Mesenchymal stem cell (in vitro differentiated cells and primary cell): ENCODE results near the gene GLI1.

Experiments
- DNase-seq: peaks from one replicate; pipeline ENCODE4 v3.0.0-alpha.2; 2013
- H2AFZ ChIP-seq: one replicate; pipeline ENCODE4 v1.6.1; 2013; ENCODE audit warnings: low read depth, mild to moderate bottlenecking, control low read depth, inconsistent platforms, low read length, moderate library complexity
- H2AK5ac ChIP-seq: 2 replicates; pipeline ENCODE4 v1.6.1; 2013; ENCODE audit warnings: low read length, moderate library complexity, mild to moderate bottlenecking, inconsistent platforms; ENCODE audit not compliant: severe bottlenecking
- H2BK120ac ChIP-seq: one replicate; pipeline ENCODE4 v1.6.1; 2013; ENCODE audit warnings: low read depth, mild to moderate bottlenecking, inconsistent platforms, low read length, moderate library complexity
- H2BK12ac ChIP-seq, 2 experiments: one replicate each; pipeline ENCODE4 v1.6.1; 2013; ENCODE audit warnings: inconsistent platforms in 2 of 2, low read length in 2 of 2, mild to moderate bottlenecking in 2 of 2, moderate library complexity in 2 of 2, control low read depth in 1 of 2
- H2BK15ac ChIP-seq: one replicate; pipeline ENCODE4 v1.6.1; 2013; ENCODE audit warnings: mild to moderate bottlenecking, low read depth, inconsistent platforms; ENCODE audit not compliant: poor library complexity, severe bottlenecking
- H2BK5ac ChIP-seq: 2 replicates; pipeline ENCODE4 v1.6.1; 2013; ENCODE audit warnings: low read depth, mild to moderate bottlenecking, low read length, control low read depth, inconsistent platforms; ENCODE audit not compliant: poor library complexity, severe bottlenecking
- H3K14ac ChIP-seq, 2 experiments: one replicate each; pipeline ENCODE4 v1.6.1; 2013; ENCODE audit warnings: inconsistent platforms in 2 of 2, low read length in 2 of 2, control low read depth in 1 of 2, mild to moderate bottlenecking in 1 of 2, moderate library complexity in 1 of 2
- H3K18ac ChIP-seq, 2 experiments: one replicate each; pipeline ENCODE4 v1.6.1; 2013; ENCODE audit warnings: inconsistent platforms in 2 of 2, low read length in 2 of 2, control low read depth in 1 of 2, low read depth in 1 of 2, mild to moderate bottlenecking in 1 of 2
- H3K23ac ChIP-seq, 2 experiments: one replicate each; pipeline ENCODE4 v1.6.1; 2013; ENCODE audit warnings: inconsistent platforms in 2 of 2, low read length in 2 of 2, mild to moderate bottlenecking in 2 of 2, moderate library complexity in 2 of 2, control low read depth in 1 of 2
- H3K27ac ChIP-seq: 2 replicates; pipeline ENCODE4 v1.5.1; 2013; ENCODE audit warnings: mild to moderate bottlenecking, moderate library complexity, low read length, control low read depth, inconsistent platforms; ENCODE audit not compliant: poor library complexity, severe bottlenecking
- H3K27me3 ChIP-seq, 2 experiments: 2 replicates each; pipeline versions ENCODE4 v1.6.1 to v1.7.0; 2013; ENCODE audit warnings: low read length in 2 of 2, mild to moderate bottlenecking in 2 of 2, moderate library complexity in 2 of 2, control low read depth in 1 of 2, inconsistent platforms in 1 of 2; ENCODE audit not compliant: control insufficient read depth in 1 of 2, insufficient read depth in 1 of 2
- H3K36me3 ChIP-seq, 2 experiments: 2 replicates each; pipeline versions ENCODE4 v1.6.1 to v1.7.0; 2013; ENCODE audit warnings: low read length in 2 of 2, control low read depth in 1 of 2, inconsistent platforms in 1 of 2, low read depth in 1 of 2, mild to moderate bottlenecking in 1 of 2; ENCODE audit not compliant: insufficient read depth in 2 of 2, control insufficient read depth in 1 of 2
- H3K4ac ChIP-seq, 2 experiments: one replicate each; pipeline ENCODE4 v1.6.1; 2013; ENCODE audit warnings: inconsistent platforms in 2 of 2, low read length in 2 of 2, mild to moderate bottlenecking in 2 of 2, moderate library complexity in 2 of 2, control low read depth in 1 of 2, low read depth in 1 of 2
- H3K4me1 ChIP-seq: 2 replicates; pipeline ENCODE4 v1.6.1; 2013; ENCODE audit warnings: low read depth, low read length, control low read depth; ENCODE audit not compliant: control insufficient read depth, insufficient read depth
- H3K4me2 ChIP-seq: 2 replicates; pipeline ENCODE4 v1.6.1; 2013; ENCODE audit warnings: low read length, mild to moderate bottlenecking, inconsistent platforms; ENCODE audit not compliant: poor library complexity, severe bottlenecking
- H3K4me3 ChIP-seq, 2 experiments: 2 replicates each; pipeline versions ENCODE4 v1.5.1 to v1.7.0; 2013; ENCODE audit warnings: low read length in 2 of 2, mild to moderate bottlenecking in 2 of 2, control low read depth in 1 of 2, low read depth in 1 of 2; ENCODE audit not compliant: insufficient read depth in 1 of 2
- H3K79me1 ChIP-seq: replicated peaks from 2 replicates; pipeline ENCODE4 v1.6.1; 2013; ENCODE audit warnings: mild to moderate bottlenecking, control low read depth, low read length, inconsistent platforms; ENCODE audit not compliant: poor library complexity, severe bottlenecking
- H3K9ac ChIP-seq: 2 replicates; pipeline ENCODE4 v1.7.0; 2013; ENCODE audit warnings: mild to moderate bottlenecking, low read length, moderate library complexity
- H3K9me3 ChIP-seq: 2 replicates; pipeline ENCODE4 v1.7.0; 2013; ENCODE audit warnings: mild to moderate bottlenecking, low read length; ENCODE audit not compliant: control insufficient read depth
- H4K8ac ChIP-seq: one replicate; pipeline ENCODE4 v1.6.1; 2013; ENCODE audit warnings: inconsistent platforms, mild to moderate bottlenecking, low read length, moderate library complexity
- H4K91ac ChIP-seq: one replicate; pipeline ENCODE4 v1.6.1; 2013; ENCODE audit warnings: mild to moderate bottlenecking, low read length, inconsistent platforms
- WGBS: methylation state at CpG from one replicate; pipeline ENCODE4 v1.1.7; 2013; ENCODE audit warnings: mixed read lengths; 5-methylcytosine and 5-hydroxymethylcytosine counted together

Gene GLI1

DNA sequence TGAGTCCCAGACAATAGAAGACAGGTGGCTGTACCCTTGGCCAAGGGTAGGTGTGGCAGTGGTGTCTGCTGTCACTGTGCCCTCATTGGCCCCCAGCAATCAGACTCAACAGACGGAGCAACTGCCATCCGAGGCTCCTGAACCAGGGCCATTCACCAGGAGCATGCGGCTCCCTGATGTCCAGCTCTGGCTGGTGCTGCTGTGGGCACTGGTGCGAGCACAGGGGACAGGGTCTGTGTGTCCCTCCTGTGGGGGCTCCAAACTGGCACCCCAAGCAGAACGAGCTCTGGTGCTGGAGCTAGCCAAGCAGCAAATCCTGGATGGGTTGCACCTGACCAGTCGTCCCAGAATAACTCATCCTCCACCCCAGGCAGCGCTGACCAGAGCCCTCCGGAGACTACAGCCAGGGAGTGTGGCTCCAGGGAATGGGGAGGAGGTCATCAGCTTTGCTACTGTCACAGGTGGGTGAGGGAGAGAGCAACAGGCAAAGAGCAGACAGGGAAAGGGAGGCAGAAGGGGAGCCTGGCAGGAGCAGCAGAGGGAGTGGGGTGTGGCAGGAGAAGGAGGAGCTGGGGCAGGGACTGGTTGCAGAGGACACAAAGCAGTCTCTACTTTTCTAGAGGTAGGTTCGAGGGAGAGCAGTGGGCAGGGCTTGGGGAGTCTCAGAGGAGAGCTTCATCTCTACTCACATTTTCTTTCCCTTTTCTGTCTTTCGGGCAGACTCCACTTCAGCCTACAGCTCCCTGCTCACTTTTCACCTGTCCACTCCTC, 4.0 kb upstream of the GLI1 start:
- Histone ChIP-seq H3K36me3 (no peaks in the 10 kb centered on the region), H3K4me3 (no peak overlapping the region), H4K8ac (no peak overlapping the region), H3K4me2 (peak overlapping the region; percentile 17), H4K91ac (no peak overlapping the region), H3K9ac (no peak overlapping the region), H3K18ac (peak overlapping the region in 1 of 2 experiments; percentile 11), H3K14ac (peak overlapping the region in 1 of 2 experiments; percentile 29), H3K9me3 (no peaks in the 10 kb centered on the region), H3K27ac (no peak overlapping the region), H3K27me3 (peaks cover 5 to 10% of the 10 kb centered on the region in 2 experiments), H2AK5ac (no peak overlapping the region), H2BK120ac (no peak overlapping the region), H3K23ac (no peak overlapping the region), H3K79me1 (no peaks in the 10 kb centered on the region), H2BK15ac (peak overlapping the region; percentile 29), H3K4me1 (peaks cover 29% of the 10 kb centered on the region), H2AFZ (no peak overlapping the region), H2BK12ac (peak overlapping the region in 1 of 2 experiments; percentile 73), H3K4ac (no peak overlapping the region), H2BK5ac (no peak overlapping the region)
- DNase-seq: no peak
- 45% methylated on average over 10 of the region's 10 CpGs for WGBS

- no peak overlapping the region for H3K4me3 ChIP-seq
- H2BK5ac ChIP-seq: no peak overlapping the region
- H2AK5ac ChIP-seq: no peak overlapping the region
- H3K23ac ChIP-seq: no peak overlapping the region
- no peak overlapping the region for H3K4ac ChIP-seq
- H3K4me1 ChIP-seq: peaks cover 34% of the 10 kb centered on the region
- peak; percentile 51 for DNase-seq
- 43% methylated on average over 14 of the region's 15 CpGs for WGBS
- no peak overlapping the region for H3K9ac ChIP-seq
- H3K9me3 ChIP-seq: no peaks in the 10 kb centered on the region
- H4K91ac ChIP-seq: no peak overlapping the region
- no peak overlapping the region for H2AFZ ChIP-seq
- H3K79me1 ChIP-seq: no peaks in the 10 kb centered on the region
- no peak overlapping the region for H3K27ac ChIP-seq
- H3K36me3 ChIP-seq: no peaks in the 10 kb centered on the region
- H2BK12ac ChIP-seq: no peak overlapping the region
- H2BK15ac ChIP-seq: peak overlapping the region; percentile 29
- peaks cover 5 to 17% of the 10 kb centered on the region in 2 experiments for H3K27me3 ChIP-seq
- peak overlapping the region; percentile 17 for H3K4me2 ChIP-seq
- no peak overlapping the region for H3K18ac ChIP-seq
- H2BK120ac ChIP-seq: no peak overlapping the region
- peak overlapping the region in 1 of 2 experiments; percentile 29 for H3K14ac ChIP-seq
- H4K8ac ChIP-seq: no peak overlapping the region
Observed at GRCh38 chr12:57456145-57456700, 3.4 kb upstream of the GLI1 start.

DNA sequence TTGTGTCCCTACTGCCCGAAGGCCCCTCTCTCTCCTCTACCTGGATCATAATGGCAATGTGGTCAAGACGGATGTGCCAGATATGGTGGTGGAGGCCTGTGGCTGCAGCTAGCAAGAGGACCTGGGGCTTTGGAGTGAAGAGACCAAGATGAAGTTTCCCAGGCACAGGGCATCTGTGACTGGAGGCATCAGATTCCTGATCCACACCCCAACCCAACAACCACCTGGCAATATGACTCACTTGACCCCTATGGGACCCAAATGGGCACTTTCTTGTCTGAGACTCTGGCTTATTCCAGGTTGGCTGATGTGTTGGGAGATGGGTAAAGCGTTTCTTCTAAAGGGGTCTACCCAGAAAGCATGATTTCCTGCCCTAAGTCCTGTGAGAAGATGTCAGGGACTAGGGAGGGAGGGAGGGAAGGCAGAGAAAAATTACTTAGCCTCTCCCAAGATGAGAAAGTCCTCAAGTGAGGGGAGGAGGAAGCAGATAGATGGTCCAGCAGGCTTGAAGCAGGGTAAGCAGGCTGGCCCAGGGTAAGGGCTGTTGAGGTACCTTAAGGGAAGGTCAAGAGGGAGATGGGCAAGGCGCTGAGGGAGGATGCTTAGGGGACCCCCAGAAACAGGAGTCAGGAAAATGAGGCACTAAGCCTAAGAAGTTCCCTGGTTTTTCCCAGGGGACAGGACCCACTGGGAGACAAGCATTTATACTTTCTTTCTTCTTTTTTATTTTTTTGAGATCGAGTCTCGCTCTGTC, 2.7 kb upstream of the GLI1 start:
- WGBS: 94% methylated on average over 6 of the region's 6 CpGs
- no peak overlapping the region for H3K18ac ChIP-seq
- no peak overlapping the region for H4K8ac ChIP-seq
- no peak overlapping the region for H3K4me2 ChIP-seq
- H2BK120ac ChIP-seq: no peak overlapping the region
- no peak overlapping the region for H4K91ac ChIP-seq
- peaks cover 5 to 19% of the 10 kb centered on the region in 2 experiments for H3K27me3 ChIP-seq
- no peaks in the 10 kb centered on the region for H3K36me3 ChIP-seq
- no peak for DNase-seq
- peaks cover 2% of the 10 kb centered on the region for H3K79me1 ChIP-seq
- no peak overlapping the region for H3K9ac ChIP-seq
- H2BK12ac ChIP-seq: no peak overlapping the region
- H2BK15ac ChIP-seq: no peak overlapping the region
- H2AK5ac ChIP-seq: no peak overlapping the region
- H2AFZ ChIP-seq: no peak overlapping the region
- H3K4me3 ChIP-seq: no peak overlapping the region
- H3K23ac ChIP-seq: no peak overlapping the region
- no peaks in the 10 kb centered on the region for H3K9me3 ChIP-seq
- peaks cover 35% of the 10 kb centered on the region for H3K4me1 ChIP-seq
- no peak overlapping the region for H3K14ac ChIP-seq
- no peak overlapping the region for H3K27ac ChIP-seq
- H3K4ac ChIP-seq: no peak overlapping the region
- no peak overlapping the region for H2BK5ac ChIP-seq

- peaks cover 2% of the 10 kb centered on the region for H3K79me1 ChIP-seq
- H3K14ac ChIP-seq: no peak overlapping the region
- peak overlapping the region; percentile 31 to 69 for H3K18ac ChIP-seq
- WGBS: 33% methylated on average over 3 of the region's 3 CpGs
- H3K4me3 ChIP-seq: peak overlapping the region in 1 of 2 experiments; percentile 86
- H2AK5ac ChIP-seq: peak overlapping the region; percentile 69
- peaks cover 28% of the 10 kb centered on the region for H3K4me1 ChIP-seq
- peak overlapping the region; percentile 74 for H4K8ac ChIP-seq
- peak overlapping the region; percentile 18 for H4K91ac ChIP-seq
- H3K4me2 ChIP-seq: peak overlapping the region; percentile 99
- H3K9me3 ChIP-seq: no peaks in the 10 kb centered on the region
- peak overlapping the region in 1 of 2 experiments; percentile 69 for H3K4ac ChIP-seq
- H3K27ac ChIP-seq: peak overlapping the region; percentile 45
- H2BK120ac ChIP-seq: peak overlapping the region; percentile 1
- H2BK12ac ChIP-seq: peak overlapping the region; percentile 32 to 80
- H3K23ac ChIP-seq: no peak overlapping the region
- H3K27me3 ChIP-seq: peaks cover 5 to 22% of the 10 kb centered on the region in 2 experiments
- H3K9ac ChIP-seq: peak overlapping the region; percentile 85
- peak overlapping the region; percentile 64 for H2AFZ ChIP-seq
- H3K36me3 ChIP-seq: no peaks in the 10 kb centered on the region
- H2BK15ac ChIP-seq: no peak overlapping the region
- no peak overlapping the region for H2BK5ac ChIP-seq
- DNase-seq: no peak
Observed at GRCh38 chr12:57458665-57459054, 925 bp upstream of the GLI1 start.
